GM21576 (cell line): ENCODE data around the gene ROBO2.

Source experiments
- ATAC-seq: cut with Tn5 transposase; IDR thresholded peaks from one replicate; pipeline ENCODE4 v1.9.1; 2021; ENCODE audit warnings: mild to moderate bottlenecking, moderate library complexity; ENCODE audit not compliant: unreplicated experiment

The ROBO2 gene

DNA sequence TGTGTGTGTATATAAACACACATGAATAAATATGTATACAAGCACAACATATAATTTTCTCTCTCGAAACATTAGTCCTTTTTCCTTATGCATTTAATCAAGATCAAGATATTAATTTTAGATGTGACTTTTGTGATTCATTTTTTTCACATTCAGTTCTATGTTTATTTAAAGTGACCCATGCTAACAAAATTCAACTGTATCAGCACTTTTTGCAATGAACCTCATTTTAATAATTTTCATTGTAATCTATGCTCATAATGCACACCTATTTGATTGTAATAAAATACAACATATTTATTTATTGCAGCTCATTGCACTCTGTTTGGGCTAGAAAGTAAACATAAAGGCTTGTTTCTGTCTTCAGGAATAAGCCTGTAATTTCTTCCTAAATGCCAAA, 586.3 kb downstream of the ROBO2 start:
- no peak for ATAC-seq

DNA sequence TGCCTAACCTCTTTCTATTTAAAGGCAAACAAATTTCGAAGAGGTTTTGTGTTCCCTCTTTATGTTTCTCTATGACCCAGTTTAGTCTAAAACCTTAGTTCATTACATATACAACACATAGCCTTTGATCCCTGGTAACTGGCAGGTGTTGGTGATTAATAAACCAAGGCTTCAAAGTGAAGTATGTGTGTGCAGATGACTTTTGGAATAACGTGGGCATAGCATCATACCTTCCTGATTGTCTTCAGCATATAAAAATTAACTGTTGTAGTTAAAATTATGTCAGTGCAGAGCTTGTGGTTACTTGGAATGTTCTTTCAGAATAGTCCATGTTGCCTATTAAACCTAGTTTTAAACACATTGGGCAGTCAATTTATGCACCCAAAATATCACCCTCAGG, 608.3 kb downstream of the ROBO2 start:
- no peak for ATAC-seq

DNA sequence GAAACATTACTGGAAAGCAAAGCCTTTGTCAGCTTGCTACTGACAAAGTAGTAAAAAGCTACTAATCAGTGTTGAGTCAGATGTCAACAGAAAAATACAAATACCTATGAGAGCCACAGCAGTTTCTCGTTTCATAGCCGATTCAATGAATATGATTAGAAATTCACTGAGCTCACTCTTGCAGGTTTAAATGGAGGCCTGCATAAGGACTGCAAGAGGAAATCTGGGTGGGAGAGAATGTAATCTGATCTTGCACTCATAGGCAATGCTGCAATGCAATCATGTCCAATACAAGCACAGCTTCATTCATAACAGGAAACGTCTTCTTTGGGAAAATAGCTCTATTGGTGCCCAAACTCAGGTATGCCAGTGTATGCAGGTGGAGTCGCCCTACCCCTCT, 608.8 kb downstream of the ROBO2 start:
- ATAC-seq, result no peak

DNA sequence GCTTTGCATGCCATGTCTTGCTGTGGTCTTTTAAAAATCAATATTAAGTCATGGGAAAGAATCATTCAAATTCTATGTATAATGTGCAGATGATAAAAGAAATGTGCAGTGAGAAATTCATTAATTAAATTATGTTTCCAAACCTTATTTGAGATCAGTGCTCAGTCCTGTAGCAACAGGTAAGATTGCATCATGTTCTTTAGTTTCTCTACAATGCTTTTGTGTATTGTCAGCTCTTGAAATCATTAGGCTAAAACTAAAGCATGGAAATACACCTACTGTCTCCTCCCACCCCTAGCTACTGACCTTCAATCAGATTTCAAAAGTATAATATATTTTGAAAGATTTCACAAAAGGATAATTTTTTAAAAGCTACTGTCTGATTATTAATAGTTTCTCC, 612.7 kb downstream of the ROBO2 start:
- ATAC-seq, result no peak

DNA sequence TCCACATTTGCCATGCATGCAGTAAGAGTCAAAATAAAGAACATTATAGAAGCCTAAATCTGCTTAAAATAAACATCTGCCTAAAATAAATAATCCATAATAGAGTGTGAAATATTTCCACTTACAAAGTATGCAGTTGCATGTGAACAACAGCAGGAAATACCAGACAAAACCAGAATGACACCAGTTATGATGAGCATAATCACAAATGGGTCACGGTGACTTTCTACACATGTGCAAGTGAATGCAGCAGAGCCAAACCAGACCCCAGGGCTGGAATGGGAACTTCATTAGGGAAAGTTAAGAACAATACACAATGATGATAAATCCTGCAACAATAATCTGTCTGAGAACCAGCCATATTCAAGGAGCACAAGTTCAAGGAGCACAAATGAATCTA, 615.5 kb downstream of the ROBO2 start:
- no peak for ATAC-seq

DNA sequence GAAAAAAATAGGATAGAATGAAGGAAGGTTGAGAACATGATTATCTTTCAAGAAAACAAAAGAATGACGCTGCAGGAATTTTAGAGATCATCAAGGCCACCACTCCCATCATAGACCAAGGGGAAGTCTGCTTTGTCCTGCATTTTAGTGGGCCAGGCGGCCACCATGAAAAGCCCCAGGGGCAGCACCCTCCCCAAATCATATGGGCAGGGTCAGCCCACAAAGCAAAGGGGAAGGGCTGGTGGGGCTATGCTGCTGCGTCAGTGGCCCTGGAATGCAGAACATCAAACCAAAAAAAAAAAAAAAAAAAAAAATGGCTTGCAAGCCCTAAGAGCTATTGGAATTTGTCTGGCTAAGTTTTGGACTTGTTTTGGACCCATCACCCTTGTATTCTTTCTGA, 620.8 kb downstream of the ROBO2 start:
- no peak for ATAC-seq

DNA sequence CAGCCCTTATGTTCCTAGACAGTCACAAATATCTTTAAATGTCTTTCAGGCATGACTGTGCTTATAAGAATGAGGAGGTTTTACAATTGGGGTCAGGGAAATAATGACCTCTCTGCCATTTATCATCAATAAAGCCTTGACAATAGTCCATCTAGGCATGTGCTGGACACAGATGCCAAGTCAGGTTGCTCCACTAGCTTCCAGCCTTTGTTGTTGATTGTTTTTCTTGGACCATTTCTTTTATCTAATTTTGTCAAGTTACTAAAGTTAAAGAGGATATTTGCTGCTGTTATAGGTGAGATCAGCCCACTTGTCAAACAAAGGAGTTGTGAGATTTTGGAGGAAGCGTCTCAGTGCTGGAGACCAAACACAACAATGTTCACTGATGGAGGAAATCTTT, 628.0 kb downstream of the ROBO2 start:
- ATAC-seq, result no peak

DNA sequence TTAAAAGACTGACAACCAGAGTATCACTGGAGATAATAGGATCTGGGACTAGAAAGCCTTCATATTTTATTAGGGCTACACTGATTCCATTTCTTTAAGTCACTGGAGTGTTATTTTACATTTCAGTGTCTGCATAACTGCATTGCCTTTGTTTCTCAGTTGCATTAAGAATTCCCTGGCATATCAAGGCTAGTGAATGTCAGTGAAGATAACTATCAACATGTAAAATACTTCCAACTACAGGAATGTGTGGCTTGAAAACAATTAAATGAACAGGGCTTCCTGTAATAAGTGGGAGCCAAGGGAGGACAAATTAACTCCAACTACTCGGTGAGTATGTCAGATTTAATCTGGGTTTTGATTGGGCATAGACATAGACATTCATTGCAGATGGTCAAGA, 628.5 kb downstream of the ROBO2 start:
- ATAC-seq, result no peak

DNA sequence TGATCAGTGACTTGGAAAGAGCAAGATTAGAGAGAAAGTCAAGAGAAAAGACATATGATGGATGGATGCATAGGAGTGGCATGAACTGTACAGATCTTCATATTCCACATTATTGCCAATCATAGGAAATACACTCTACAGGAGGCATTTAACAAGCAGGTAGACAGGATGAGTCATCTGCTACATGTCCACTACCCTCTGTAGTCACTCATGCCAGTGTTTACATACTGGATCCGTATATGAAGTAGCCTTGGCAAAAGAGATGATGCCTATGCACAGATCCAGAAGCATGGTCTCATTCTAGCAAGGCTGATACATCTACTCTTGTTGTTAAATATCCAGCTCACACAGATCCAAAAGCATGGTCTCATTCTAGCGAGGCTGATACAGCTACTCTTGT, 632.1 kb downstream of the ROBO2 start:
- no peak for ATAC-seq

DNA sequence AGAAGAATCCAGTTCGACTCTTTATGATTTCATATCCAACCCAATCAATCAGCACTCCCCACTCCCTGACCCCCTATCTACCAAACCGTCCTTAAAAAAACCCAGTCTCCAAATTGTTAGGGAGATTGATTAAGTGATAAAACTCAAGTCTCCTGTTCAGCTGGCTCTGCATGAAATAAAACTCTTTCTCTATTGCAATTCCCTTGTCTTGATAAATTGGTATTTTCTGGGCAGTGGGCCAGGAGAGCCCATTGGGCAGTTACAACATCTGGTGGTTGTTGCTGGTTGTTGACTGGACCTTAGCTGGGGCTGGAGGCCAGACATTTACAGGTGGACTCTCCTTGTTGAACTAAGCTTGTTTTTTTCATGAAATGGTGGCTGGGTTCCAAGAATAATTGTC, 642.3 kb downstream of the ROBO2 start:
- ATAC-seq, result no peak

DNA sequence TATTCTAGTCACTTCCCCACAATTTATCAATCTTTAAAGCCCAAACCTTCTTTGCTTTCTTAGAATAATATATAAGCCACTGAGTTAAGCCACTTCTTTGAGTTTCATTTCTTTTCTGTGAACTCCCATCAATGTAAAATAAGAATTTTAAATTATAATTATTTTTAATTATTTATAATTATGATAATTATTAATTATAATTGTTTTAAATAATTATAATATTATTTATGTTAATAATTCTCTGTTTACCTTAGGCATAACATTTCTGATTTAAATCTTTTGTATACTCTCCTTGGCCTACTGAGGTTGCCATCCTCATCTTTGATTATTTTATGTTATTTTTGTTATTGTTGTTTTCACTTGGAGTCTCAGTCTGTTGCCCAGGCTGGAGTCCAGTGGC, 644.2 kb downstream of the ROBO2 start:
- ATAC-seq, result no peak

DNA sequence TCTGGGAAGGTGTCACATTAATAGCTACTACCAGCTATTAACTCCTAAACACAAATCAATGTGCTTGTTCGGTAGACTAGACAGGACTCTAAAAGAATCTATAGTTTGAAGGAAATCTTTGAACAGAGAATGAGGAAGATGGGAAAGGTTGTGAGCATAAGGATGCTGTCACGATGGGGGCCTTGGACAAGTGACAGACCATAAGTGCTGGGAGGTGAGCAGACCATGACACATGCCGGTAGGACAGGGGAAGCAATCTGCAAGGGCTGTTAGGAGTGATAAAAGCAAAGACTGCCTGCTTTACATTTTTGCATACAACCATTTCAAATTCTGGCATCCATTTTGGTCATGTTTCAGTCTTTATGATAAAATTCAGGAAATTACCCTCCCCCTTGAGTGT, 645.8 kb downstream of the ROBO2 start:
- ATAC-seq, result no peak

DNA sequence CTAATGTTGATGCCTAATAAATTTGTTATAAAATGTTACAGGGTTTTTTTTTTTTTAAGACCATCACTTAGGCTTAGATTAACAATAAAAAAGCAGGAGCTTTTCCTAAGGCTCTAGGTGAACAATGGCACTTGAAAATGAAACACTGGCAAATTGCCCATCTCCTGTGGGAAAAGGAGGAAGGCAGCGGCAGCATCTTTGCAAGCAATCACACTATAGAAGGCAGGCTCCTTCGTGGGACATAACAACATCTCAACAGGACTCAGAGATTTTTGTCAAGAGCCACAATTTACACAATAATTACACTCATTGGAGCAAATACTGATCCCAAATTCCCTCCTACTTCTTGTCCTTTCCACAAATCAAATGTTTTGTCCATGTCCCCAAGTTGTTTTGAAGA, 646.7 kb downstream of the ROBO2 start:
- ATAC-seq, result no peak

DNA sequence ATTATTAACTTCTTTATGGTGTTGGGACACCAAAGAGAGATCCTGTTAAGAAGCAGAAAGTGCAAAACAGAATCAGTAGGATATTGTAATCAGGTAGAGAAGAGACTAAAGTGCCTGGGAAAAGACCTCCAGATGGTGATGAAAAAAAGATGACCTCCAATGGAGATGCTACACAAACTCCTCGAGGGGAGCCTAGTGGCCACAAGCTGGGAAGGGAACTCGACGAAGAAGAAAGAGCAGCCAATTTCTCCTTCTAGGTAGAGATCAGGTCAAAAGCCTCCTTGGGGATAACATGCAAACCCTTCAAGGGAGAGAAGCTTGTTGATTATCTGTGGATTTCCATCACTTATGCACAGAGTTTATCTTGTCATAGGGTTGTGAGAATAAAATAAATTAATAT, 647.6 kb downstream of the ROBO2 start:
- no peak for ATAC-seq

DNA sequence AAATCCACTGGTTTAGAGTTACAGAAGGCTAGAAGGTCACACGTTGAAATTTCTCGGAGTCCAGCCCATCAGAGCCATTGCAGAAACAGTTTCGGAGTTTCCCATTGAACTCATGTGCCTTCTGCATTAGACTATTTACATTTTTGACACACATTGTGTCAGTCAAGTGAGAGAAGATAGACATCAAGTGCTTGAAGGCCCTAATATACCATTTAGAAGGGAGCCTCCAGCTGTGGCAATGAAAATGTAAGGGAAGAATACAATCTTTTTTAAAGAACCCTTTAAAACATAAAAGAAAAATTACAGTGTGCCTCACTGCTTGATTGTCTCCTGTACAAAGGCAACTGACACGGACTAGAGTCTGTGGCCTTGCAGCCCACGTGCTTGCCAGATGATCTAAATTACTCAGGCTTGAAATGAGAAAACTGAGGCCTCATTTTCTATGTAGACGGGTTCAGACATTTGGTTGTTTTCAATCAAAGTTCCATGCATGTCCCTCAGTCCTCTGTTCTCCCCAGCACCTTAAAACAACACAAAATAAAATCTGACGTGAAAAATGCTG, 650.5 kb downstream of the ROBO2 start:
- no peak for ATAC-seq

DNA sequence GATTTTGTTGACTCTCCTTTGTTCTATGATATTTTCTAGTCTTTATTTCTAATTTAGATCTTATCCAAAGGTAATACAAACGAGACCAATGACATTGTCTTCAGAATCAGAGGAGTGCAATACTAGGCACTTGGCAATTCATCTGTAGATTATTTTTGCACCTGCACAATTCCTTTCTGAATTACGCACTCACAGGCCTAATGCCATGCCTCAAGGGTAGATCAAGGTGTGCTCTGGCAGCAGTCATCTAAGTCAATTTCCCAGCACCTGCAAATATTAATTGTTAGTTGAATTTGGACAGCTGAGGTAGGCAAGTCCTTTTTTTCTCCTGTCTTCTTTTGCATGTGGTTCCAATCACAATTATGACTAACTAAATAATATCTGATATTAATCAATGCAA, 653.2 kb downstream of the ROBO2 start:
- no peak for ATAC-seq

DNA sequence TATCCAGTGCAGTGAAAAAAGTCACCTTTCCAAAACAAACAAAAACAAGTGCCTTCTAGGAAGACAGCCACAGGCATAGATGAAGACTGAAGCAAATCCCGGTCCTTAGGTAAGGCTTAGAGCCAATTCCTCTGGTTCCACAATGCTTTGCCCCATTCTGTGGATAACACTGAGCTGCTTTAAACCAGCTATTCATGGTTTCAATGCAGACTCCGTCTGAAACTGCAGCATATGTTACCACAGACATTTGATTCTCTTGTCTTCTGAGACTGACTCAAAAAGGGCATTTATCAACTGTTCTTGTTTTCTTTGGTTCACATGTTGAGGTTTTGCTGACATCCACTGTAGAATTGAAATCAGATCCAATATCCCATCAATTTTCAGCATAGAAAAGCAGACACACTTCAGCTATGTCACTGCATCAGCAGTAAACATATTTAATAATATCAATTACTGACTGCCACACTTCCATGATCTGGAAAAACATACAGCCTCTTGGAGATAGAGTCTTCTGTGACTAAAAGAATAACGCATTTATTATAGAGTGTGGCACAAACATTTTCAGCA, 659.3 kb downstream of the ROBO2 start:
- ATAC-seq, result no peak
